HG02610 (cell line): ENCODE measurements around the gene ARL17B.
"Not testable (repeated sequence)": the region's sequence is repeated elsewhere in the genome, so short reads cannot be mapped to it uniquely, and the experiment has no call there.

Source experiments
- ATAC-seq: cut with Tn5 transposase; IDR thresholded peaks from one replicate; pipeline ENCODE4 v1.9.1; 2021; ENCODE audit warnings: mild to moderate bottlenecking, moderate library complexity; ENCODE audit not compliant: unreplicated experiment

The ARL17B gene

DNA sequence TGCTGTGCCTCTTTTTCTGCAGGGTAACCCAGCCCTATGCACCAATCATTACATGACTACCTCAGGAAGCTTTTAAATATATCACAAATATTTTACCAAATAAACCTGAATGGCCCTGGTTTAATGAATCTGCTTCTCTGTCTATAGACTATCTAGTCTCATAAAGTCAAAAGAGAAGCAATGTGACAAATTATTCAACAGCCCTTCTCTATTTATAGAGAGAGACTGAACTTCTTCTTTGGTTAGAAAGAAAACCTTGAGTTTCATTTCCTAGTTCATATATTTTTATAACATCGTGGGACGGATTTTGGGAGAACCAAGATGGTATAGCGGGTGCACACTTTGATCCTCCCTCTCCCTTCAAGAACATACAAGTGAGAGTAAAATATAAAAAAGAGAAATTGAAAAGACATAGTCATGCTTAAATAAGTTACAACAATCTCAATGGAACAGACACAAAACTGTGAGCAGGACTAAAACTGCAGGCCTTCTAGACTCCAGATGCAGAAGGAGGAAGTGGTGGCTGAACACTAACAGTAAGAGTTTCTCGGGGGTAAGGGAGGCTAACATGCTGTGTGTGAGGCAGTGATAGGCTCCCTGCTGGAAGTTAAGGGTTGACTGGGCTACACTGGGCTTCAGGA lies 70.5 kb downstream of the ARL17B start:
- peak; percentile 95 for ATAC-seq

DNA sequence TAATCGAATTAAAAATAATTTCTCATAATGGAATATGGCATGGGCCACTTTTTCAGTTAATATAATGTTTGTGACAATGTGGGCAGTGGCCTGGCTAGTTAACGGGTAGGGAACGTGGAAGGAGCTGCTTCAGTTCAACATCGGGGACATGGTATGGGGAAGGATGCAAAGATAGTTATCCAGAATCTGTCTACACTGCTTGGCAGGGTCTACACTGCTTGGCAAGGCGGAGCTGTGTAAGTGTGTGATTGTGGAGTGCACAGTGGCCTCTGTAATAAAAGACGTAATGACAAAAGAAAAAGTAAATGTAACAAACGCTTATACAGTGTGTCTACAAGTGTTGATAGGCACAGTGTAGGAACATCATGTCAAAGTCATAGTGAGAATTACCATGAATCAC lies 74.0 kb downstream of the ARL17B start:
- not testable (repeated sequence) for ATAC-seq

- ATAC-seq = not testable (repeated sequence)
Observed at GRCh38 chr17:46286764-46287221, 74.8 kb downstream of the ARL17B start.

GRCh38 chr17:46285500-46285899 lies 76.1 kb downstream of the ARL17B start:
- ATAC-seq = not testable (repeated sequence)

GRCh38 chr17:46284467-46284866 lies 77.1 kb downstream of the ARL17B start:
- ATAC-seq = not testable (repeated sequence)

GRCh38 chr17:46282635-46283034 lies 78.9 kb downstream of the ARL17B start:
- ATAC-seq = not testable (repeated sequence)

DNA sequence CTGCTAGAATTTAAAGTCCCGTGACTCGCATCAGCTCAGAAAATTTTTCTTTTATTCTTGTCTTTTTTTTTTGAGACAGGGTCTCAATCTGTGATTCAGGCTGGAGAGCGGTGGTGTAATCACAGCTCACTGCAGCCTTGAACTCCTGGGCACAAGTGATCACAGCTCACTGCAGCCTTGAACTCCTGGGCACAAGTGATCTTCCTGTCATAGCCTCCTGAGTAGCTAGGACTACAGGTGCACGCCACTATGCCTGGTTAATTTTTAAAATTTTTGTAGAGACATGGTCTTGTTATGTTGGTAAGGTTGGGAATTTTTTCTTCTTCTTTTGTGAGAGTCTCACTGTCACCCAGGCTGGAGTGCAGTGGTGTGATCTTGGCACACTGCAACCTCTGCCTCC lies 80.2 kb downstream of the ARL17B start:
- ATAC-seq = not testable (repeated sequence)

GRCh38 chr17:46276728-46277479 lies 84.7 kb downstream of the ARL17B start:
- not testable (repeated sequence) for ATAC-seq

DNA sequence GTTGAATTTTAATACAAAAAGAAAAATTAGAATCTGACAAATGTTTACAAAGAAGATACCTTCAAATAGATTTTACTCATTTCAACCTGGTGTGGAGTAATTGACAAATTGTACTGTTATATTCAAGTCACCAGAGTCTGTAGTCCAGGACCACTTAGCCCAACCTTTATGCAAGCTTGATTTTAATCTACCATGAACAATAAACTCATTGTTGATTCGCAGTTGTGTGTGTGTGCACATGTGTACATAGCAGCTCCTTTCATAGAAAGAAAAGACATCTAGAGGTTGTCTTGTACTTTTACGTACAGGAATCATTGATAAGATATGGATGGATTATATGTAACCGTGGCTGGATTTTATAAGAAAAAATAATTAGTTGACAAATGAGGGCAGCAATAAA lies 87.3 kb downstream of the ARL17B start:
- no peak for ATAC-seq

DNA sequence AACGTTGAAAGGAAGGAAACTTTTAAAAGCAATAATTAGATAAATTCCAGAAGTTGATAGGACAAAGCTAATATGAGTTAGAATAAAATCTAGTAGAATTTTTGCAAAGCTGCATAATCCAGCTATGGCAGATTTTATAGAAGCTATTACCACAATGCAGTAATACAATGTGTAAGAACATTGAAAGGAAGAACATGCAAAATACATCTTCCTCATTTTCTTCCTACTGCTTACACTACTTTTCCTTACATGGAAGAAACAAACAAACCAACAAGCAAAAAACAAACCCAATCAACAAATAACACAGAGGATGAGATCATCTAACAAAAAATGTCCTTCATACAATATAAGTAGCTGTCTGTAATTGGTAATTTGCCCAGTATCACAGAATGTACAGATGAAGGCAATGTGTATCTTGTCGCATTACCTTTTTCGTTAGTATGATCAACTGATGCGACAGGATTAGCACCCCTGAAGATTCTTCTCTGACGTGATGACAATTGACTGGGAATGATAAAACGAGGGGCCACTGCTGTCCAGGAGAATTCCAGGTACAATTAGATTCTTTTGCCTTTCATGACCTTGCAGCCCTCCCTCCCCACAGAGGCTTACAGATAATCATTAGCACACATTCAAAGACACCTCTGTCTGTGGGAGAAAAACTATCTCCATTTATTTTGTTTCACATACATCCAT lies 87.9 kb downstream of the ARL17B start:
- ATAC-seq = no peak

DNA sequence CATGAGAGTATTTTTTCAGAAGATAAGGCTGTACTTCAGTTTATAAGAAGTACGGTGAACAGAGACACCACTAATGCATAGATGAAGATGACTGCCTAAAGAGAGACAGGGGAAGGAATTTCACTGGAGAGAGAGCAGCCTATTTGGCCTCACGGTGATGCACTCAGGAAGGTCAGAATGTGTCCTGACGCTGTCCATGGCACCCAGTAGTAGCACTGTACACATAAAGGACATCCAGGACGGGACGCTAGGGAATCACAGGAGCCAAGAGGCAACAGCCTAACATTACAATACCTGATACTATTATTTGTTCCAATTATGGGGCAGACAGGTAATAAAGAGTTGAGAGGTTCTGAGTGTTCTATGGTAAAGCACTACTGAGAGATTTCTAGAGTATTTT lies 91.5 kb downstream of the ARL17B start:
- ATAC-seq = no peak

GRCh38 chr17:46266656-46267544 lies 94.7 kb downstream of the ARL17B start:
- ATAC-seq = peak; percentile 73

DNA sequence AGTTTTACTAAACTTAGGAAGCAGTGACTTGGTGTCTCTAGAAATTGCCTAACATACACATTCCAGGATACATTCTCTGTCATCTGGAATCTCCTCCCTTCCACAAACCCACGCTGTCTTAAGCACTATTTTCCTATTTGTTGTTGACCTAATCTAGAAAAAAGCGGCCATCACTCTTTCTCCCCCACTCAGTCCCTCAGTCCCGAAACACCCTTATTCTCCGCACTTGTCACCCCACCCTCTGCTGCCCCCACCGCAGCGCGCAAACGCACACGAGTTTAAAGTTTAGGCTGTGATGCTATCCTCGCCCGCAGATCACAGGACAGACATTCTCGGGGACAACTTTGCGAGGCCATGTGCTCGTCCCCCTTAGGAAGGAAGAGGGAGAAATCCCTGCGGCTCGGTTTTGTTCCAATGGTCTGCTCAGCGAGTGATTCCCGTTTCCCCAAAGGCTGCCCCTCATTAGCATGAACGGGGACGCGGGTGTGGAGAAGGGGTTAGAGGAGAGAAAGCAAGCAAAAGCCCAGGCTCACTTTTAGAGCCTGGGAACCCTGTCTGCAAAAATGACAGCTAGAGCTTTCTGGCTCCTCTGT lies 95.4 kb downstream of the ARL17B start:
- not testable (repeated sequence) for ATAC-seq

GRCh38 chr17:46264456-46265198 lies 96.9 kb downstream of the ARL17B start:
- ATAC-seq = no peak

DNA sequence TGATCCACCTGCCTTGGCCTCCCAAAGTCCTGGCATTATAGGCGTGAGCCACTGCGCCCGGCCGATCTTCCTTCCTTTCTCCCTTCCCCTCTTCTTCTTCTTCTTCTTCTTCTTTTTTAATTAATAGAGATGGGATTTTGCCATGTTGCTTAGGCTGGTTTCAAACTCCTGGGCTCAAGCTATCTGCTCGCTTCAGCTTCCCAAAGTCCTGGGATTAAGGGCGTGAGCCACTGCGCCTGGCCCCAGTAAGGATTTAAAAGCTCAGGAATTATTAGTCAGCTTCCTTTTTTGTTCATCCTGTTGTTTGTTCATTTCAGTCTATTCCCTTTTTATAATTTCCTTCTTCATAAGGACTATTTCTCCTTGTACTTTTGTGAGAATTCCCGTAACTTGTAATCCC lies 99.3 kb downstream of the ARL17B start:
- ATAC-seq = no peak

DNA sequence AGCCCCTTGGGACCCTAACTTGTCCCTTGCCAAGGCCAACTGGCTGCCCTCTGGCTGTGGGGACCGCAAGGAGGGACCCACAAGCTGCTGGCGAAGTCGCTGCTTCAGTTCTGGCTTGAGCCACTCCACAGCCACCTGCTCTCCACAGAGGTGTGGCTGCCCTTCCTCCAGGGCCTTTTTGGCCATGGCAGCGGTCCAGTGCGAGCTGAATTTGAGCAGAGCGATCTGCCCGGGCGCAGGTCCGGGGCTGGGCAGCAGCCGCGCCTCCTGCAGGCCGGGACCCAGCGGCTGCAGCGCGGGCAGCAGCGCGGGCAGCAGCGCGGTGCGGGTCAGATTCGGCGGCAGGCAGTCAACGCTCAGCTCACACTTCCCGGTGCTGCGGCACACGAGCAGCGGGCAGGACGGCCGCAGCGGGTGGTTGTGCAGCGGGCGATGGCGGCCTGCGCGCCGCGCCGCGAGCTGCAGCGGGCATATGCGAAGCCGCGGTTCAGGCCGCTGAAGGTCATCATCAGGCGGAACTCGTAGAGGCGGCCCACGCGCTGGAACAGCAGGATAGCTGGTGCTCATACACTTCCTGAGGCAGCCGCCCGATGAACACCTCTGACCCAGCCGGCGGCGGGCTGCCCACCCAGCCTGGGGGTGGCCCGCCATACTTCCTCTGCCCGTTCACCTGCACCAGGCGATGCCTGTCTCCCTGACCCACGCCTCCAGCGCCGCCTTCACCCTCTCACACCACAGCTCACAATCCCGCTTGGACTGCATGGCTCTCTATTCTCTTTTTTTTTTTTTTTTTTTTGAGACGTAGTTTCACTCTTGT lies 101.5 kb downstream of the ARL17B start:
- ATAC-seq = not testable (repeated sequence)

DNA sequence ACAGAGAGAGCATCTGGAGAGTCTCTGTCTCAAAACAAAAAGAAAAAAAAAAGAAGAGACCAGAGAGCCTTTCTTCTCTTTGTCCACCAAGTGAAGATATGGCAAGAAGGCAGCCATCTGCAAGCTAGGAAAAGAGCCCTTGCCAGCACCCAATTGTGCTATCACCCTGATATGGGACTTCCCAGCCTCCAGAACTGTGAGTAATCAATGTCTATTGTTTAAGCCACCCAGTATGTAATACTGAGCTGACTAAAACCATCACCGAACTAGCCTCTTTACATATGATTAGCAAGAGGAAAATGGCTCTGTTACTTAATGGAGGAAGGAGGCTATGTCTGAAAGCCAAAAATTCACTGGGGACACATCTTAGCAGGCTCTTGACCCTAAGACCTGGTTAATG lies 105.2 kb downstream of the ARL17B start:
- ATAC-seq = not testable (repeated sequence)

- not testable (repeated sequence) for ATAC-seq
Observed at GRCh38 chr17:46254215-46254614, 107.4 kb downstream of the ARL17B start.

DNA sequence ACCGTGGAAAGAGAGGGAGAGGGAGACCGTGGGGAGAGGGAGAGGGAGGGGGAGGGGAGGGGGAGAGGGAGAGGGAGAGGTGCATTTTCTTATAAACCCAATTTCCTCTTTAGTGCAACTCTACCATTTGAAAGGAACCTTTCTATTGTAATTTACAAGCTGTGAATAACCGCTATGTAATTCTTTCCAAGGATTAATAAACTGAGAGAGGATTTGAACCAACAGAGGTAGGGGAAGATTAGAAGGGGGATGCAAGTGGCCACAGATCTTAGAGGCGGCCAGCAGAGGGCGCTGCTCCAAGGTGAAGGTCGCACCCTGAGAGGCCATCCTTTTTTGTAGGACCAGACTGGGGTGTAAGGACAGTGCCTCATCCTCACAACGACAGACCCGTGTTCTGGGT lies 107.8 kb downstream of the ARL17B start:
- ATAC-seq = peak; percentile 43
